Motor neuron (in vitro differentiated cells): Measurements from ENCODE around the gene NFE2L3. TPM values are rescaled to one million over a fixed set of nuclear protein-coding genes. Genes with fewer than 3 reads are reported as not detected.

Source experiments
- total RNA-seq, 8 experiments: library from RNA; unstranded; fragments of 300-600 nt; gene quantifications; 2 replicates each; pipeline versions ENCODE4 v1.2.3 to v1.2.4, GENCODE V29; 2022

NFE2L3 gene
- total RNA-seq, 8 experiments from 2014 or later: 5.3 to 85.8 (median 9.9) TPM

Other genes with a start within 250 kb of the NFE2L3 start
- gene HNRNPA2B1, start 48.5 kb downstream of the NFE2L3 start, total RNA-seq: 100 to 1,000 TPM; 173 to 834 (median 276) TPM
- gene CBX3, start 49.5 kb downstream of the NFE2L3 start, total RNA-seq: 100 to 1,000 TPM; 140 to 281 (median 162) TPM
- 10 to 100 TPM in 5 of 8 experiments, 1 to 10 TPM in 2, under 1 TPM in 1; 0.87 to 37.4 (median 17.5) TPM for gene SNX10, start 139.7 kb downstream of the NFE2L3 start, total RNA-seq